Keratinocyte (primary cell): Measurements from ENCODE around the gene ATXN7L1. TPM values are rescaled to one million over a fixed set of nuclear protein-coding genes. Genes with fewer than 3 reads are reported as not detected.

Experiments used
- DNase-seq: peaks from one replicate; pipeline ENCODE4 v3.0.0-alpha.2; 2011; ENCODE audit warnings: low read depth, missing footprints, low spot score
- FAIRE-seq: peaks from 2 replicates; lab custom pipeline; 2011; peaks lifted over from hg19 to GRCh38; lab: Jason Lieb, UNC
- H2AFZ ChIP-seq: 2 replicates; pipeline ENCODE4 v1.6.0; 2012; ENCODE audit warnings: low read length, control low read depth, inconsistent platforms; ENCODE audit not compliant: control insufficient read depth
- H3K27ac ChIP-seq: 2 replicates; pipeline ENCODE4 v1.5.1; 2011; ENCODE audit warnings: low read length; ENCODE audit not compliant: control insufficient read depth, insufficient read depth
- H3K27me3 ChIP-seq: 3 replicates; pipeline ENCODE4 v1.6.0; 2011; ENCODE audit warnings: low read length; ENCODE audit not compliant: control insufficient read depth, insufficient read depth; ENCODE audit errors: extremely low read depth
- H3K36me3 ChIP-seq, 2 experiments: 2 replicates in 1 of 2; 3 replicates in 1 of 2; pipeline ENCODE4 v1.5.1; 2011; ENCODE audit warnings: low read length in 2 of 2, mild to moderate bottlenecking in 1 of 2; ENCODE audit not compliant: control insufficient read depth in 2 of 2, insufficient read depth in 2 of 2; ENCODE audit errors: extremely low read depth in 1 of 2
- H3K4me1 ChIP-seq: 3 replicates; pipeline ENCODE4 v1.5.1; 2011; ENCODE audit warnings: low read length; ENCODE audit not compliant: control insufficient read depth, insufficient read depth; ENCODE audit errors: extremely low read depth
- H3K4me2 ChIP-seq: 3 replicates; pipeline ENCODE4 v1.6.0; 2011; ENCODE audit warnings: low read depth, low read length; ENCODE audit not compliant: control insufficient read depth, insufficient read depth; ENCODE audit errors: extremely low read depth
- H3K4me3 ChIP-seq, 3 experiments: fragments of 200-600 bp in 1 of 3; sonication (generic) in 1 of 3; 2 replicates in 2 of 3; 3 replicates in 1 of 3; pipeline ENCODE4 v1.5.1; 2011 to 2016; ENCODE audit warnings: low read length in 3 of 3, mild to moderate bottlenecking in 3 of 3, control low read depth in 2 of 3, inconsistent platforms in 1 of 3, low read depth in 1 of 3, mixed read lengths in 1 of 3, mixed run types in 1 of 3, moderate library complexity in 1 of 3; ENCODE audit not compliant: control insufficient read depth in 2 of 3, insufficient read depth in 2 of 3; ENCODE audit errors: extremely low read depth in 1 of 3
- H3K79me2 ChIP-seq: 2 replicates; pipeline ENCODE4 v1.6.0; 2012; ENCODE audit warnings: low read length; ENCODE audit not compliant: control insufficient read depth, insufficient read depth
- H3K9ac ChIP-seq: 3 replicates; pipeline ENCODE4 v1.6.0; 2011; ENCODE audit warnings: low read length; ENCODE audit not compliant: control insufficient read depth, insufficient read depth; ENCODE audit errors: extremely low read depth
- H3K9me1 ChIP-seq: 3 replicates; pipeline ENCODE4 v1.6.0; 2011; ENCODE audit warnings: low read length; ENCODE audit not compliant: control insufficient read depth, insufficient read depth; ENCODE audit errors: extremely low read depth
- H3K9me3 ChIP-seq: 2 replicates; pipeline ENCODE4 v1.5.1; 2012; ENCODE audit warnings: low read depth, low read length; ENCODE audit not compliant: control insufficient read depth
- H4K20me1 ChIP-seq: 3 replicates; pipeline ENCODE4 v1.6.0; 2011; ENCODE audit warnings: low read length; ENCODE audit not compliant: control insufficient read depth, insufficient read depth; ENCODE audit errors: extremely low read depth
- CTCF ChIP-seq, 3 experiments: IDR thresholded peaks in 1 of 3; conservative IDR thresholded peaks in 1 of 3; optimal IDR thresholded peaks in 1 of 3; 2 replicates in 2 of 3; 3 replicates in 1 of 3; pipeline versions ENCODE3 to v1.5.1; 2011; ENCODE audit warnings: low read length in 3 of 3, mild to moderate bottlenecking in 3 of 3, moderate library complexity in 2 of 3, control low read depth in 1 of 3, inconsistent platforms in 1 of 3; ENCODE audit not compliant: insufficient read depth in 2 of 3; ENCODE audit errors: extremely low read depth in 1 of 3
- EZH2 ChIP-seq: IDR thresholded peaks from one replicate; pipeline ENCODE4 v1.6.1; 2012; ENCODE audit warnings: inconsistent platforms, mild to moderate bottlenecking, low read length, moderate library complexity
- dilution Hi-C: fragments of 300-500 bp; cut with MboI; formaldehyde crosslinking; loops from one replicate; pipeline ENCODE4 v1.7.0; 2020; ENCODE audit warnings: low sequenced_read_pairs; ENCODE audit not compliant: extremely low pct_ligation_motif_present
- polyA plus RNA-seq, 5 experiments: library from polyadenylated mRNA; depleted of rRNA in 3 of 5; stranded (reverse) in 3 of 5; stranded (forward) in 1 of 5; unstranded in 1 of 5; fragments of >200 nt; gene quantifications; 1 replicate in 1 of 5; 2 replicates in 3 of 5; 3 replicates in 1 of 5; pipeline versions ENCODE4 v1.2.1 to v1.2.3, GENCODE V29; 2011 to 2012; ENCODE audit warnings: missing spikeins in 2 of 5, low read depth in 1 of 5, low replicate concordance in 1 of 5

ATXN7L1 gene
- polyA plus RNA-seq, 1 donor (not counting 4 experiments of a cell fraction or from before 2014, with no cell fraction given) = 4.8 TPM

- TF ChIP-seq EZH2 (no peak), CTCF (optimal IDR thresholded peaks at IDR 0.05 in 1 of 3, IDR thresholded peaks at IDR 0.05 in 1 of 3, conservative IDR thresholded peaks at IDR 0.05 in 1 of 3; ENCODE audit: extremely low read depth in 1 of 3, insufficient read depth in 2 of 3, low read length in 3 of 3) (no peak)
- no peaks in the 10 kb centered on the region for H3K9me1 ChIP-seq
- no peaks in the 10 kb centered on the region for H3K79me2 ChIP-seq
- dilution Hi-C loops = no loop called here
- no peak overlapping the region for H3K27ac ChIP-seq
- no peak overlapping the region for H3K4me3 ChIP-seq
- no peak overlapping the region for H3K4me2 ChIP-seq
- no peaks in the 10 kb centered on the region for H3K4me1 ChIP-seq
- peaks cover 8 to 24% of the 10 kb centered on the region in 2 experiments for H3K36me3 ChIP-seq
- H3K9ac ChIP-seq = no peak overlapping the region
- H3K27me3 ChIP-seq = no peaks in the 10 kb centered on the region
- H3K9me3 ChIP-seq = no peaks in the 10 kb centered on the region
- no peak overlapping the region for H2AFZ ChIP-seq
- FAIRE-seq (no peak), DNase-seq (no peak)
- H4K20me1 ChIP-seq = no peaks in the 10 kb centered on the region
Observed at GRCh38 chr7:105565190-105565589, 311.2 kb downstream of the ATXN7L1 start.

GRCh38 chr7:105559926-105560325 is 316.5 kb downstream of the ATXN7L1 start:
- H3K4me3 ChIP-seq = no peak overlapping the region
- H3K9me1 ChIP-seq = no peaks in the 10 kb centered on the region
- no peaks in the 10 kb centered on the region for H4K20me1 ChIP-seq
- H2AFZ ChIP-seq = no peak overlapping the region
- TF ChIP-seq EZH2 (no peak), CTCF (optimal IDR thresholded peaks at IDR 0.05 in 1 of 3, IDR thresholded peaks at IDR 0.05 in 1 of 3, conservative IDR thresholded peaks at IDR 0.05 in 1 of 3; ENCODE audit: extremely low read depth in 1 of 3, insufficient read depth in 2 of 3, low read length in 3 of 3) (no peak)
- dilution Hi-C loops = no loop called here
- H3K36me3 ChIP-seq = peaks cover 11 to 13% of the 10 kb centered on the region in 2 experiments
- H3K27ac ChIP-seq = no peak overlapping the region
- no peaks in the 10 kb centered on the region for H3K4me1 ChIP-seq
- H3K4me2 ChIP-seq = no peak overlapping the region
- FAIRE-seq = no peak
- no peaks in the 10 kb centered on the region for H3K27me3 ChIP-seq
- DNase-seq = no peak
- no peaks in the 10 kb centered on the region for H3K79me2 ChIP-seq
- no peak overlapping the region for H3K9ac ChIP-seq
- no peaks in the 10 kb centered on the region for H3K9me3 ChIP-seq

Other genes starting within 250 kb of the ATXN7L1 start
- 0.32 to 1.2 TPM (median 0.64 TPM) in 3 replicates for gene CDHR3, start 86.7 kb upstream of the ATXN7L1 start, polyA plus RNA-seq
- gene SYPL1, start 235.7 kb upstream of the ATXN7L1 start, polyA plus RNA-seq = 152 to 254 TPM (median 169 TPM) in 3 replicates